ENCODE results near the gene FSD1.

Gene FSD1

DNA sequence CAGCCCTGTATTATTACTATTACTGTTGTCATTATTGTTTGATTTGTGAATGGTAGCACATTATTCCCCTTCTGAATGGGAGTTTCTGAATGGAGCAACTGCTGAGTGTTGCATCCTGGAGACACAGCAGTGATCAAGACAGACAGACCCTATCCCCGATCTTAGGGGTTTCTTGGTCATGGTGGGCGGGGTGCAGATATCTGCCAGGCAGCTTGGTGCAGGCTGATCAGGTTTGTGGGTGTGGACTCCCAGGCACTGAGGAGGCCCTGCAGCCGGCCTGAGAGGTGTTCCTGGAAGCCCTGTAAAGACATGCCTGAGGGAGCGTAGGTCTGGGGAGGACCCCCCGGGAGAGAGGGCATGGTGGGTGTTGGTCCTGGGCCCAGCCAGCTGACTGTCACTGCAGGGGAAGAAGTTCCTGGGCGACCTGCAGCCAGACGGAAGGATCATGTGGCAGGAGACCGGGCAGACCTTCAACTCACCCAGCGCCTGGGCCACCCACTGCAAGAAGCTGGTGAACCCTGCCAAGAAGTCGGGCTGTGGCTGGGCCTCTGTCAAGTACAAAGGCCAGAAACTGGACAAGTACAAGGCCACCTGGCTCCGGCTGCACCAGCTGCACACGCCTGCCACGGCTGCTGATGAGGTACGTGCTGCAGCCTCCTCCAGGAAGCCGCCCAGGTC, 41.1 kb downstream of the FSD1 start:
- TF ChIP-seq TAF1 (IDR thresholded peaks at IDR 0.05; ENCODE audit: low read depth) = no peak
- TF ChIP-seq RAD21 (IDR thresholded peaks at IDR 0.05; ENCODE audit: low read depth) = no peak
- TF ChIP-seq YY1 (IDR thresholded peaks at IDR 0.05; ENCODE audit: low read depth) = no peak
- no peak for TF ChIP-seq TEAD4 (IDR thresholded peaks at IDR 0.05)
- TF ChIP-seq, protein P1, sequence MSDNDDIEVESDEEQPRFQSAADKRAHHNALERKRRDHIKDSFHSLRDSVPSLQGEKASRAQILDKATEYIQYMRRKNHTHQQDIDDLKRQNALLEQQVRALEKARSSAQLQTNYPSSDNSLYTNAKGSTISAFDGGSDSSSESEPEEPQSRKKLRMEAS (IDR thresholded peaks at IDR 0.05) = no peak
- TF ChIP-seq EP300 (IDR thresholded peaks at IDR 0.05; ENCODE audit: borderline replicate concordance) = no peak
- TF ChIP-seq NFIC (IDR thresholded peaks at IDR 0.05) = no peak
- TF ChIP-seq, protein P2, sequence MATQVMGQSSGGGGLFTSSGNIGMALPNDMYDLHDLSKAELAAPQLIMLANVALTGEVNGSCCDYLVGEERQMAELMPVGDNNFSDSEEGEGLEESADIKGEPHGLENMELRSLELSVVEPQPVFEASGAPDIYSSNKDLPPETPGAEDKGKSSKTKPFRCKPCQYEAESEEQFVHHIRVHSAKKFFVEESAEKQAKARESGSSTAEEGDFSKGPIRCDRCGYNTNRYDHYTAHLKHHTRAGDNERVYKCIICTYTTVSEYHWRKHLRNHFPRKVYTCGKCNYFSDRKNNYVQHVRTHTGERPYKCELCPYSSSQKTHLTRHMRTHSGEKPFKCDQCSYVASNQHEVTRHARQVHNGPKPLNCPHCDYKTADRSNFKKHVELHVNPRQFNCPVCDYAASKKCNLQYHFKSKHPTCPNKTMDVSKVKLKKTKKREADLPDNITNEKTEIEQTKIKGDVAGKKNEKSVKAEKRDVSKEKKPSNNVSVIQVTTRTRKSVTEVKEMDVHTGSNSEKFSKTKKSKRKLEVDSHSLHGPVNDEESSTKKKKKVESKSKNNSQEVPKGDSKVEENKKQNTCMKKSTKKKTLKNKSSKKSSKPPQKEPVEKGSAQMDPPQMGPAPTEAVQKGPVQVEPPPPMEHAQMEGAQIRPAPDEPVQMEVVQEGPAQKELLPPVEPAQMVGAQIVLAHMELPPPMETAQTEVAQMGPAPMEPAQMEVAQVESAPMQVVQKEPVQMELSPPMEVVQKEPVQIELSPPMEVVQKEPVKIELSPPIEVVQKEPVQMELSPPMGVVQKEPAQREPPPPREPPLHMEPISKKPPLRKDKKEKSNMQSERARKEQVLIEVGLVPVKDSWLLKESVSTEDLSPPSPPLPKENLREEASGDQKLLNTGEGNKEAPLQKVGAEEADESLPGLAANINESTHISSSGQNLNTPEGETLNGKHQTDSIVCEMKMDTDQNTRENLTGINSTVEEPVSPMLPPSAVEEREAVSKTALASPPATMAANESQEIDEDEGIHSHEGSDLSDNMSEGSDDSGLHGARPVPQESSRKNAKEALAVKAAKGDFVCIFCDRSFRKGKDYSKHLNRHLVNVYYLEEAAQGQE (IDR thresholded peaks at IDR 0.05; ENCODE audit: low read depth) = no peak
- TF ChIP-seq ZBTB7A (IDR thresholded peaks at IDR 0.05; ENCODE audit: low read depth) = no peak
- no peak for TF ChIP-seq EGR1 (IDR thresholded peaks at IDR 0.05)
- no peak for TF ChIP-seq CEBPB (IDR thresholded peaks at IDR 0.05)
- TF ChIP-seq, protein P3, sequence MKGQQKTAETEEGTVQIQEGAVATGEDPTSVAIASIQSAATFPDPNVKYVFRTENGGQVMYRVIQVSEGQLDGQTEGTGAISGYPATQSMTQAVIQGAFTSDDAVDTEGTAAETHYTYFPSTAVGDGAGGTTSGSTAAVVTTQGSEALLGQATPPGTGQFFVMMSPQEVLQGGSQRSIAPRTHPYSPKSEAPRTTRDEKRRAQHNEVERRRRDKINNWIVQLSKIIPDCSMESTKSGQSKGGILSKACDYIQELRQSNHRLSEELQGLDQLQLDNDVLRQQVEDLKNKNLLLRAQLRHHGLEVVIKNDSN (IDR thresholded peaks at IDR 0.05) = no peak
- no peak for TF ChIP-seq FOXM1 (IDR thresholded peaks at IDR 0.05; ENCODE audit: borderline replicate concordance, low read depth)
- TF ChIP-seq CREB1 (IDR thresholded peaks at IDR 0.05; ENCODE audit: low read depth) = no peak
- TF ChIP-seq TCF12 (IDR thresholded peaks at IDR 0.05; ENCODE audit: low read depth) = no peak

DNA sequence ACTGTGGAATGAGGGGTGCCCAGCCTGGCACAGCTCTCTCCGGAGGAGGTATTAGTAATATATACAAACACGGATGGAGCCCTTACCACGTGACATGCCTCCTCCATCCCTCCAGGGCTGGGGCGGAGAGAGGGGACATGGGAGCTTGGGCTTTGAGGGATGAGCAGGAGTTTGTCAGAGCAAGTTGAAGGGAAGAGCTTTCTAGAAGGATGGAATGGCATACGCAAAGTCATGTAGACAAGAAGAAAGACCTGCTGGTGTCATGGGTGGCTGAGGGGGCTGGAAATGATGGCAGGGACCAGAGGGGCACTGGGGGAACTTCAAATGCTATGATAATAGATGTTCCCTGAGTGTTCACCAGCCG, 41.6 kb downstream of the FSD1 start:
- TF ChIP-seq YY1 (IDR thresholded peaks at IDR 0.05; ENCODE audit: low read depth) (no peak), RAD21 (IDR thresholded peaks at IDR 0.05; ENCODE audit: low read depth) (no peak), ZBTB7A (IDR thresholded peaks at IDR 0.05; ENCODE audit: low read depth) (no peak), EGR1 (IDR thresholded peaks at IDR 0.05) (no peak), TAF1 (IDR thresholded peaks at IDR 0.05; ENCODE audit: low read depth) (no peak), EP300 (IDR thresholded peaks at IDR 0.05; ENCODE audit: borderline replicate concordance) (no peak), TEAD4 (IDR thresholded peaks at IDR 0.05) (no peak), CREB1 (IDR thresholded peaks at IDR 0.05; ENCODE audit: low read depth) (no peak), CEBPB (IDR thresholded peaks at IDR 0.05) (no peak), FOXM1 (IDR thresholded peaks at IDR 0.05; ENCODE audit: borderline replicate concordance, low read depth) (no peak), TCF12 (IDR thresholded peaks at IDR 0.05; ENCODE audit: low read depth) (no peak), NFIC (IDR thresholded peaks at IDR 0.05) (no peak)
- TF ChIP-seq, protein P3 (IDR thresholded peaks at IDR 0.05) = no peak
- TF ChIP-seq, protein P1 (IDR thresholded peaks at IDR 0.05) = no peak
- TF ChIP-seq, protein P2 (IDR thresholded peaks at IDR 0.05; ENCODE audit: low read depth) = no peak

DNA sequence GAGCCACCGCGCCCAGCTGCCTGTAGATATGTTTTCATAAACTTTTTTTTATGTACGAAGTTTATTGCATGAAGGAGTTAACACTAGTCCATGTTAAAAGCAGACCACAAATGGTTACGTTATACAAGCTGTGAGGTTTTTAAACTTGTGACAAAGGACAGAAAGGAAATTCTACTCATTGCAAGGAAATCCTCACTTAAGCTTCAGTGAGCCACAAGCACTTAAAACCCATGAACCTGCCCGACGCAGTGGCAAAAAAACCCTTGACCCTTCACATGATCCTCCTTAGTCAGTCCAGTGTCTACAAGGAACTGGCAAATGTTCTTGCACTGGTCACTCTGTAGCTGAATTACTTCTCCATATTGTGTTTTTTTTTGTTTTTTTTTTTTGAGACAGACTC, 43.1 kb downstream of the FSD1 start:
- TF ChIP-seq EGR1 (IDR thresholded peaks at IDR 0.05) = no peak
- TF ChIP-seq, protein P3 (IDR thresholded peaks at IDR 0.05) = no peak
- TF ChIP-seq, protein P2 (IDR thresholded peaks at IDR 0.05; ENCODE audit: low read depth) = no peak
- TF ChIP-seq YY1 (IDR thresholded peaks at IDR 0.05; ENCODE audit: low read depth) = no peak
- TF ChIP-seq TAF1 (IDR thresholded peaks at IDR 0.05; ENCODE audit: low read depth) = no peak
- TF ChIP-seq CREB1 (IDR thresholded peaks at IDR 0.05; ENCODE audit: low read depth) = no peak
- TF ChIP-seq RAD21 (IDR thresholded peaks at IDR 0.05; ENCODE audit: low read depth) = no peak
- TF ChIP-seq, protein P1 (IDR thresholded peaks at IDR 0.05) = no peak
- no peak for TF ChIP-seq ZBTB7A (IDR thresholded peaks at IDR 0.05; ENCODE audit: low read depth)
- TF ChIP-seq TEAD4 (IDR thresholded peaks at IDR 0.05) = no peak
- TF ChIP-seq FOXM1 (IDR thresholded peaks at IDR 0.05; ENCODE audit: borderline replicate concordance, low read depth) = no peak
- no peak for TF ChIP-seq CEBPB (IDR thresholded peaks at IDR 0.05)
- TF ChIP-seq NFIC (IDR thresholded peaks at IDR 0.05) = no peak
- TF ChIP-seq TCF12 (IDR thresholded peaks at IDR 0.05; ENCODE audit: low read depth) = no peak
- no peak for TF ChIP-seq EP300 (IDR thresholded peaks at IDR 0.05; ENCODE audit: borderline replicate concordance)

Measured in Ishikawa (cell line).